PC-9 (cell line): ENCODE measurements around the gene PARM1. TPM values are rescaled to one million over a fixed set of nuclear protein-coding genes. Genes with fewer than 3 reads are reported as not detected.

Source experiments
- BruUV-seq: library from RNA; stranded (reverse); fragments of 400-500 nt; replicated peaks from 2 replicates; lab custom pipeline; 2021; lab: Mats Ljungman, UMichigan
- CTCF ChIA-PET: fragments of 300-600 bp; sonication (Branson Sonifier 250); formaldehyde crosslinking; loops from one replicate; lab custom pipeline; 2022; ENCODE audit warnings: antibody characterized with exemption; lab: Charles Lee
- POLR2A ChIA-PET: fragments of 300-600 bp; sonication (Branson Sonifier 250); formaldehyde crosslinking; loops from one replicate; lab custom pipeline; 2022; ENCODE audit warnings: antibody characterized with exemption; ENCODE audit not compliant: unreplicated experiment; lab: Charles Lee
- DNase-seq, 2 experiments: peaks; one replicate each; pipeline versions ENCODE4 v3.0.0 to v3.0.0-alpha.2; 2015 to 2022; ENCODE audit warnings: mixed read lengths in 1 of 2
- H2AFZ ChIP-seq: fragments of 200-600 bp; sonication (generic); 2 replicates; pipeline ENCODE4 v1.8.1; 2017; ENCODE audit warnings: antibody characterized with exemption
- H3F3A ChIP-seq: fragments of 200-600 bp; sonication (generic); 2 replicates; pipeline ENCODE4 v1.8.1; 2017; ENCODE audit warnings: antibody characterized with exemption, mild to moderate bottlenecking, low read depth; ENCODE audit not compliant: insufficient read depth
- H3K27ac ChIP-seq: fragments of 200-600 bp; sonication (generic); 2 replicates; pipeline ENCODE4 v1.6.1; 2016; ENCODE audit warnings: mixed run types
- H3K27me3 ChIP-seq: fragments of 200-600 bp; sonication (generic); 2 replicates; pipeline ENCODE4 v1.6.1; 2016; ENCODE audit warnings: low read depth, mixed run types; ENCODE audit not compliant: insufficient read depth
- H3K36me3 ChIP-seq: fragments of 200-600 bp; sonication (generic); 2 replicates; pipeline ENCODE4 v1.6.1; 2016; ENCODE audit warnings: low read depth, mixed run types
- H3K4me1 ChIP-seq: fragments of 200-600 bp; sonication (generic); replicated peaks from 2 replicates; pipeline ENCODE4 v1.6.1; 2016; ENCODE audit warnings: mixed run types; ENCODE audit not compliant: insufficient read depth
- H3K4me2 ChIP-seq: fragments of 200-600 bp; sonication (generic); 2 replicates; pipeline ENCODE4 v1.6.1; 2017; ENCODE audit warnings: mixed run types
- H3K4me3 ChIP-seq: fragments of 200-600 bp; sonication (generic); 2 replicates; pipeline ENCODE4 v1.6.1; 2016; ENCODE audit warnings: mixed run types
- H3K79me2 ChIP-seq: fragments of 200-600 bp; sonication (generic); 2 replicates; pipeline ENCODE4 v1.6.1; 2017; ENCODE audit warnings: low read depth, mixed run types
- H3K9me2 ChIP-seq: fragments of 200-600 bp; sonication (generic); 2 replicates; pipeline ENCODE4 v1.8.1; 2017; ENCODE audit warnings: mild to moderate bottlenecking; ENCODE audit not compliant: insufficient read depth
- H3K9me3 ChIP-seq: fragments of 200-600 bp; sonication (generic); 2 replicates; pipeline ENCODE4 v1.8.1; 2016; ENCODE audit warnings: low read depth; ENCODE audit not compliant: insufficient read depth
- H4K20me1 ChIP-seq: fragments of 200-600 bp; sonication (generic); 2 replicates; pipeline ENCODE4 v1.8.1; 2017; ENCODE audit not compliant: insufficient read depth
- CTCF ChIP-seq: fragments of 200-600 bp; sonication (generic); conservative IDR thresholded peaks from 2 replicates; pipeline ENCODE4 v1.6.1; 2017; ENCODE audit warnings: mixed run types, antibody characterized with exemption, mild to moderate bottlenecking, moderate library complexity
- EZH2 ChIP-seq: fragments of 200-600 bp; sonication (generic); IDR thresholded peaks from 2 replicates; pipeline ENCODE4 v1.8.0; 2017; ENCODE audit warnings: antibody characterized with exemption, low read depth
- intact Hi-C: fragments of 100-400 bp; cut with micrococcal nuclease; formaldehyde crosslinking; loops from one replicate; pipeline ENCODE4 v1.10.0; 2022; ENCODE audit not compliant: unreplicated experiment
- total RNA-seq: library from RNA; stranded (reverse); gene quantifications from 2 replicates; pipeline ENCODE4 v1.2.3, GENCODE V29; 2021

Gene PARM1
- total RNA-seq, 1 experiment from 2014 or later: 0.44 TPM

- intact Hi-C loops: no loop called here
- POLR2A ChIA-PET: no interaction called here
- Histone ChIP-seq H3K9me3 (no peaks in the 10 kb centered on the region), H3K79me2 (no peaks in the 10 kb centered on the region), H3F3A (no peaks in the 10 kb centered on the region), H2AFZ (no peak overlapping the region), H3K9me2 (no peaks in the 10 kb centered on the region), H3K36me3 (no peaks in the 10 kb centered on the region), H3K4me1 (no peaks in the 10 kb centered on the region), H3K27me3 (no peaks in the 10 kb centered on the region), H3K4me3 (no peak overlapping the region), H3K27ac (no peak overlapping the region), H3K4me2 (no peak overlapping the region), H4K20me1 (no peaks in the 10 kb centered on the region)
- no peak for TF ChIP-seq CTCF
- no peak for TF ChIP-seq EZH2
- CTCF ChIA-PET: no interaction called here
- DNase-seq: no peak
- no TSS peak for BruUV-seq
Observed at GRCh38 chr4:75069493-75070074, 136.7 kb downstream of the PARM1 start.

- no peaks in the 10 kb centered on the region for H3K36me3 ChIP-seq
- no peaks in the 10 kb centered on the region for H3K9me3 ChIP-seq
- no peak overlapping the region for H3K4me3 ChIP-seq
- intact Hi-C loops: no loop called here
- H3F3A ChIP-seq: no peaks in the 10 kb centered on the region
- ChIA-PET POLR2A (no interaction called here), CTCF (no interaction called here)
- H3K27me3 ChIP-seq: no peaks in the 10 kb centered on the region
- H3K4me2 ChIP-seq: no peak overlapping the region
- no peak overlapping the region for H2AFZ ChIP-seq
- no peaks in the 10 kb centered on the region for H3K79me2 ChIP-seq
- no peaks in the 10 kb centered on the region for H3K9me2 ChIP-seq
- no peak for TF ChIP-seq EZH2
- no peak for TF ChIP-seq CTCF
- BruUV-seq: no TSS peak
- DNase-seq: no peak
- H4K20me1 ChIP-seq: no peaks in the 10 kb centered on the region
- H3K27ac ChIP-seq: no peak overlapping the region
- H3K4me1 ChIP-seq: no peaks in the 10 kb centered on the region
Observed at GRCh38 chr4:75071317-75071716, 138.4 kb downstream of the PARM1 start.

- H3F3A ChIP-seq: no peaks in the 10 kb centered on the region
- TF ChIP-seq EZH2 (no peak), CTCF (no peak)
- ChIA-PET CTCF (no interaction called here), POLR2A (no interaction called here)
- no TSS peak for BruUV-seq
- no peaks in the 10 kb centered on the region for H3K9me2 ChIP-seq
- H3K36me3 ChIP-seq: no peaks in the 10 kb centered on the region
- DNase-seq: no peak
- no peaks in the 10 kb centered on the region for H3K27me3 ChIP-seq
- no peaks in the 10 kb centered on the region for H3K9me3 ChIP-seq
- no peak overlapping the region for H3K4me2 ChIP-seq
- no peak overlapping the region for H3K4me3 ChIP-seq
- H3K4me1 ChIP-seq: no peaks in the 10 kb centered on the region
- intact Hi-C loops: no loop called here
- no peaks in the 10 kb centered on the region for H4K20me1 ChIP-seq
- H2AFZ ChIP-seq: no peak overlapping the region
- no peak overlapping the region for H3K27ac ChIP-seq
- no peaks in the 10 kb centered on the region for H3K79me2 ChIP-seq
Observed at GRCh38 chr4:75080888-75081287, 148.0 kb downstream of the PARM1 start.
